Coronary artery (tissue), 2 donors: ENCODE results near the gene SEMA3B.
A peak's percentile ranks its signal among the peaks of the same experiment; 100 is the strongest.

Experiments
- DNase-seq: peaks from one replicate; pipeline ENCODE4 v3.0.0-alpha.2; 2017; ENCODE audit warnings: low spot score
- H3K27ac ChIP-seq, 2 donors: fragments of 200-600 bp; sonication (generic); one replicate each; pipeline ENCODE4 v1.5.1; 2016 to 2019
- H3K4me3 ChIP-seq: fragments of 200-600 bp; sonication (generic); 2 replicates; pipeline ENCODE4 v1.5.1; 2016; ENCODE audit warnings: mild to moderate bottlenecking, moderate library complexity
- TF ChIP-seq, protein P1 (sequence below): fragments of 200-600 bp; sonication (generic); IDR thresholded peaks from one replicate; pipeline ENCODE4 v1.5.1; 2019; ENCODE audit warnings: antibody characterized with exemption

Gene SEMA3B

GRCh38 chr3:50325113-50325480 lies 56.1 kb downstream of the SEMA3B start:
- TF ChIP-seq, protein P1, sequence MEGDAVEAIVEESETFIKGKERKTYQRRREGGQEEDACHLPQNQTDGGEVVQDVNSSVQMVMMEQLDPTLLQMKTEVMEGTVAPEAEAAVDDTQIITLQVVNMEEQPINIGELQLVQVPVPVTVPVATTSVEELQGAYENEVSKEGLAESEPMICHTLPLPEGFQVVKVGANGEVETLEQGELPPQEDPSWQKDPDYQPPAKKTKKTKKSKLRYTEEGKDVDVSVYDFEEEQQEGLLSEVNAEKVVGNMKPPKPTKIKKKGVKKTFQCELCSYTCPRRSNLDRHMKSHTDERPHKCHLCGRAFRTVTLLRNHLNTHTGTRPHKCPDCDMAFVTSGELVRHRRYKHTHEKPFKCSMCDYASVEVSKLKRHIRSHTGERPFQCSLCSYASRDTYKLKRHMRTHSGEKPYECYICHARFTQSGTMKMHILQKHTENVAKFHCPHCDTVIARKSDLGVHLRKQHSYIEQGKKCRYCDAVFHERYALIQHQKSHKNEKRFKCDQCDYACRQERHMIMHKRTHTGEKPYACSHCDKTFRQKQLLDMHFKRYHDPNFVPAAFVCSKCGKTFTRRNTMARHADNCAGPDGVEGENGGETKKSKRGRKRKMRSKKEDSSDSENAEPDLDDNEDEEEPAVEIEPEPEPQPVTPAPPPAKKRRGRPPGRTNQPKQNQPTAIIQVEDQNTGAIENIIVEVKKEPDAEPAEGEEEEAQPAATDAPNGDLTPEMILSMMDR: no peak
- DNase-seq: no peak
- no peak overlapping the region for H3K4me3 ChIP-seq
- H3K27ac ChIP-seq: peak overlapping the region in 1 of 2 donors; percentile 3

GRCh38 chr3:50325497-50326181 lies 56.7 kb downstream of the SEMA3B start:
- no peak overlapping the region for H3K4me3 ChIP-seq
- TF ChIP-seq, protein P1: no peak
- peak overlapping the region in 1 of 2 donors; percentile 3 for H3K27ac ChIP-seq
- no peak for DNase-seq

- Histone ChIP-seq H3K4me3 (no peak overlapping the region), H3K27ac (peak overlapping the region in 1 of 2 donors; percentile 3)
- DNase-seq: no peak
- TF ChIP-seq, protein P1: no peak
Observed at GRCh38 chr3:50326182-50326541, 57.2 kb downstream of the SEMA3B start.

DNA sequence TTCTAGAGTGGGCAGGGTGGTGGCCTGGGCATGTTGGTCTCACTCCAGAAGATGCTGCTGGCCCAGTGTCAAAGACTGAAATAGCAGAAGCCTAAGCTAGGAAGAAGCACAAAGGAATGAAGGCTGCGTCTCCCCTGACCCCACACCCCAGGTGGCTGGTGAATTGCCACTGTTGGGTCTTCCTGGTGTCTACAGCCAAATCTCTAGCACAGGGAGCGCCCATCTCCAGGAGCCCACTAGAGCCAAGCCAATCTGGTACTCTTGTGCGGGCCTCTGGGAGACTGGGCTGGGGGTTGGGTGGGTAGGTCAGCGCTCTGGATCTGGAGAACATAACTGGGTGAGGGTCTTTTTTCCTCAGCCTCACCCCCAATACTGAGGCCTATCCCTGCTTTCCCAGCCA lies 58.2 kb downstream of the SEMA3B start:
- TF ChIP-seq, protein P1: no peak
- peak overlapping the region; percentile 80 to 85 for H3K27ac ChIP-seq

More for the DNA sequence above, 58.2 kb downstream of the SEMA3B start:
- H3K4me3 ChIP-seq: peak overlapping the region; percentile 99
- no peak for DNase-seq
